ENCODE data around the gene ACSM2A.
"Not testable (repeated sequence)": the region's sequence is repeated elsewhere in the genome, so short reads cannot be mapped to it uniquely, and the experiment has no call there.

ACSM2A gene, protein sequence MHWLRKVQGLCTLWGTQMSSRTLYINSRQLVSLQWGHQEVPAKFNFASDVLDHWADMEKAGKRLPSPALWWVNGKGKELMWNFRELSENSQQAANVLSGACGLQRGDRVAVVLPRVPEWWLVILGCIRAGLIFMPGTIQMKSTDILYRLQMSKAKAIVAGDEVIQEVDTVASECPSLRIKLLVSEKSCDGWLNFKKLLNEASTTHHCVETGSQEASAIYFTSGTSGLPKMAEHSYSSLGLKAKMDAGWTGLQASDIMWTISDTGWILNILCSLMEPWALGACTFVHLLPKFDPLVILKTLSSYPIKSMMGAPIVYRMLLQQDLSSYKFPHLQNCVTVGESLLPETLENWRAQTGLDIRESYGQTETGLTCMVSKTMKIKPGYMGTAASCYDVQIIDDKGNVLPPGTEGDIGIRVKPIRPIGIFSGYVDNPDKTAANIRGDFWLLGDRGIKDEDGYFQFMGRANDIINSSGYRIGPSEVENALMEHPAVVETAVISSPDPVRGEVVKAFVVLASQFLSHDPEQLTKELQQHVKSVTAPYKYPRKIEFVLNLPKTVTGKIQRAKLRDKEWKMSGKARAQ

DNA sequence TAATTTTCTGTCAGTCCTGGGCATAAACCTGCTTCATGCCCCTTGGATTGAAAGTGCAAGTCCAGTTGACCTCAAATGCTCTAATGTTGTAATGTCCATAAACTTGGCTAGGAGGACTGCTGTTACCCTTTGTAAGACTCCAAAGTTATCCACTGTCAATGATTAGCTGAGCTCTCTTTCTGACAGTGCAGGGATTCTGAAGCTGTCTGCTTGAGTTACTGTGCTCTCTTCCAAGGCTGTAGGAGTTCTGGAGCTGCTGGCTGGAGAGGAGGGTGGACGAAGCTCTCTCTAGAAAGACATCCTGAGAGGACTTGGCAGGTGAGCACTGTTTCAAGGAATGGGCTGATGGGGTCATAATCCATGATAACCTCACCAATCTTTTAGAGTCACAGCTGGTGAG lies at the start of gene ACSM2A:
Gene ACSM2A, plus strand, starts transcription at position 158 of the 400 bp plus-strand sequence. CDS start 8,594 bp downstream, outside the sequence.
- DNase-seq, result not testable (repeated sequence)

DNA sequence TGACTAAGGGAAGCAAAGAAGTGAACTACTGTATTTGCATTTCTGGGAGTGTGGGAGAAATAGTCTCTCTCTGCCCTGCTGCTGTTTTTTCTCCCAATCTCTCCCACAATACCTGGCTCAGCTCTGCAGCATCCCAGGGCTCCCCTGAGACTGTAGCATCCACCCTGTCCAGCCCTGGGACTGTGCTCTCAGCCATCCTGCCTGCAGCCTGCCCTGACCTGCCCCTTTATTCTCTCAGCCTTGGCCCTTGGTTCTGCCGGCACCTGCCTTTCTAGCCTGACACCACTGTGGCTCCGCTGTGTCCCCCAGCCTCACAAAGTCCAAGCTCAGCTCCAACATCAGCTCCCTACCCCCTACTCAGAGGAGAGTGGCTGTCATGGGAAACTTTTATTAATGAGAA lies 48.7 kb upstream of the ACSM2A start:
- DNase-seq, result no peak

DNA sequence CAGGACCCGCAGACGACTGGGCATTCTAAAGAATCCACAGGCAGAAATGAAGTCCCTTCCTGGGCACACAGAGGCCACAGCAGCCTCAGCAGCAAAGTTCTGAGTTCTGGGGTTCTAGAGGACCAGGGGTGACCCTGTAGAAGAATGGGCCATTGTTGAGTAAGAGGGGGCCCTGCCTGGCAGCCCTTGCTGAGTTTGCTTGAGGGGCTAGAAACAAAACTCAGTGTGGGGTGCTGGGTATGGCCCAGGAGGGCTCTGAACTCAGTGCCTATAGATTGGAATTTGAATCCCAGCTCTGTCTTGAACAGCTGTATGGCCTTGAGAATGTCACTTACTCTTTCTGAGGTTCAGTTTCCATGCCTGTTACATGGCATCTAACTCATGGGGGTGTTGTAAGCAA lies 46.7 kb upstream of the ACSM2A start, which contains the start of gene PDILT:
Gene PDILT, minus strand, starts transcription at position 101 of the 400 bp plus-strand sequence. CDS start 5,437 bp downstream, outside the sequence.
- no peak for DNase-seq

DNA sequence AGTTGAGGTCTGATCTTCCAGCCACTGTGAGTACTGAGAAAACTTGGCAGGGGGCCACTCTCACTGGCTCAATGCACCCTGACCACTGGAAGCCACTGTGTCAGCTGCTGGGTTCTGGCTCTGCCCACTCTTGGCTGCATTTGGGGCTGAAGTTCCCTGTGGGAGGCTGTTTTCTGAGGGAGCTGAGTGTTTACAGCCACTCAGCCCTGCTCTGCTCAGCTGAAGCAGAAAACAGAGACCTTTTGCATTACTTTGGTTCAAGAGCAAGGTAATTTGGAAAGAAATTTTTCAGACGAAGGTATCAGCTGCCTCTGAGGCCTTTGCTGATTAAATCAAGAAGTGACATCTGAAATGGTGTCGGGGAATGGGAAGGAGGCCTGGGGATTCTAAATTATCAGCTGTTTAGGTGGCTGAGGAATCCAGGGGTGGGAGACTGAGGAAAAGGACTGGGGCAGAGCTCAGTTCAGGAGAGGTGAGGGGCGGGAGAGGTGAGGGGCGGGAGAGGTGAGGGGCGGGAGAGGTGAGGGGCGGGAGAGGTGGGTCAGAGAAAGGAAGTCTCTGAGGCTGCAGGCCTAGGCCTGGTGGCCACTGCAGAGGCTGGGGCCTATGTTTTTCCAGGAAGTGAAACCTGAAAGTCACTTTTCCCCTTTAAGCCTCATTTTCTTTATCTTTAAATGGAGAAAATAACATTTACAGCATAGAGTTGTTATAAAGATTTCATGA lies 41.8 kb upstream of the ACSM2A start, which contains the start of gene ACSM5:
Gene ACSM5, plus strand, starts transcription at position 137 of the 723 bp plus-strand sequence. CDS start 1,951 bp downstream, outside the sequence.
- DNase-seq, result no peak

DNA sequence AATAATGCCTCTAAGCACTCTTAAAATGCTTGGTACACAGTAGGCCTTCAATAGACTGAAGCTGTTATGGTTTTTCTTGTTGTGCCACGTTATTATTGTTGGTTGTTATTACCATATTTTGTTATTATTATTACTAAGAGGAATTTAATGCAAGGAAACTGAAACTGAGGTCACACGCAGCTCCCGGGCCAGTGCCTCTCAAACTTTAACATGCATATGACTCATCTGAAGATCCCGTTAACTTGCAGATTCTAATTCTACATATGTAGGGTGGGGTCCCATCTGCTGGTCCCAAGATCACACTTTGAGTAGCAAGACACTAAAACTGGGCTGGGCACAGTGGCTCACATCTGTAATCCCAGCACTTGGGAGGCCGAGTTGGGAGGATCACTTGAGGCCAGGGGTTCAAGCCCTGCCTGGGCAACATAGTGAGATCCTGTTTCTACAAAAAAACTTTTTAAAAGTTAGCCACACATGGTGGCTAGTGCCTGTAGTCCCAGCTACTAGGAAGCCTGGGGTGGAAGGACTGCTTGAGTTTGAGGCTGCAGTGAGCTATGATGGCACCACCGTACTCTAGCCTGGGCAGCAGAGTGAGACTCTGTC lies 41.1 kb upstream of the ACSM2A start:
- DNase-seq, result no peak

DNA sequence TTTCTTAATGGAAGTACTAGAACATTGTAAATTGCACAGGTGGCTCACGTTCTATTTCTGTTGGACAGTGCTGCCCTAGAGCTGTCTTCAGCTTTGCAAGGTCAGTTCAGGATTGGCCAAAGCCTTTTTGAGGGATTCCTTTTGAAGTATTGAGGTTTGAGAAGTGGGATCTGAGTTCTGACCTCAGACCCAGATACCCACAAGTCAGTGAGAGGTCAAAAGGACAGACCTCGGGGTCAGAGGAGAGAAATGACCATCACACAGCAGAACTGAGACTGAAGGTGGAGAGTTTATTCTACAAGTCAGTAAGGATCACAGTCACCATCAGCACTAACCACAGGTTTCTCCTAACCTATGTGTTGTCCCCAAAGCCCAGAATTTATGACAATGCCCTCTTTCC lies 40.3 kb upstream of the ACSM2A start:
- no peak for DNase-seq

DNA sequence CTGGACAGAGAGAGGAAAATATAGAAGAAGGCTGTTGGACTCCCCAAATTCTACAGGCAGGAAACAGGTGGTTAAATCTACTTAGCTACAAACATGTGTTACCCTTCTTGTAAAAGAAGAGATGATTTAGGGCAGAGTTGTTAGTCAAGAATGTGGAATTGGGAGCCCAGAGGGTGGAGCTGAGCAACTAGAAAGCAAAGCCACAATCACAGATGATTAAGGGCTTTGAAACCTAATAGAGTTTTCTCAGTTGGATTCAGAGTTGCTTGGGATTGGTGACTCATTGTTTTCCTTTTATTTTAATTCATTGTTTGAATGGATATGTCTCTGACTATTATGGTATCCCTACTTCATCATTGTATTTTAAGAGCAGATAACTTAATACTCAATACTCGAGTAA lies 35.8 kb upstream of the ACSM2A start:
- no peak for DNase-seq

DNA sequence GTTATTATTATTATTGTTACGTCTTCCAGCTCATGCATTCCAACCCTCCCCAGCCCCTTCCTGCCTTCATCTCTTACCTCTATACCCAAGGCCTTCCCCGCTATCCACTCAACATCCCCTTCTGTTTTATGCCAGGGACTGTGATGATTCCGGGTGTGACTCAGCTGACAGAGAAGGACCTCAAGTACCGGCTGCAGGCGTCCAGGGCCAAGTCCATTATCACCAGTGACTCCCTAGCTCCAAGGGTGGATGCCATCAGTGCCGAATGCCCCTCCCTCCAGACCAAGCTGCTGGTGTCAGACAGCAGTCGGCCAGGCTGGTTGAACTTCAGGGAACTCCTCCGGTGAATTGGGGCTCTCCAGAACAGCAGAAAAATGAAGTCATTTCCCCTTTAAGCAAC lies 32.2 kb upstream of the ACSM2A start:
- not testable (repeated sequence) for DNase-seq

DNA sequence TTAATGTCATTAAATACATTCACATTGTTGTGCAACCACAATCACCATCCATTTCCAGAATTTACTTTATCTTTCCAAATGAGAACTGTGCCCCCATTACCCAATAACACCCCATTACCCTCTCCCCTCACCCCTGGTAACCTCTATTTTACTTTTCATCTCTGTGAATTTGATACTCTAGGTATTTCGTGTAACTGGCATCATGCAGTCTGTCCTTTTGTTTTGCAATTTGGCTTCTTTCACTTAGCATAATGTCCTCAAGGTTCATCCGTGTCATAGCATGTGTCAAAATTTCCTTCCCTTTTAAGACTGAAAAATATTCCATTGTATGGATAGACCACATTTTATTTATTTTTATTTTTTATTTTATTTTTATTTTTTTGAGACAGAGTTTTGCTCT lies 29.6 kb upstream of the ACSM2A start:
- not testable (repeated sequence) for DNase-seq

DNA sequence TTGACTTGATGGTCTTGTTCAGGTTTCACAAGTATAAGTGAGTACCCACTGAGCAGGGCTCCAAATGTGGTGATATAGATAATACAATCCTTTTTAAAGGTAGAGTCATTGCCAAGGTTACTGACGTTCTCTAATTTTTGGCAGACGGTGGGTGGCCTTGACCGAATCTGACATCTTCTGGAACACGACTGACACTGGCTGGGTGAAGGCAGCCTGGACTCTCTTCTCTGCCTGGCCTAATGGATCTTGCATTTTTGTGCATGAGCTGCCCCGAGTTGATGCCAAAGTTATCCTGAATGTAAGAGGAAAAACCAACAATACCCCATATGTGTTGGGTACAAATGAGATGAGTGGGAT lies 27.6 kb upstream of the ACSM2A start:
- not testable (repeated sequence) for DNase-seq

DNA sequence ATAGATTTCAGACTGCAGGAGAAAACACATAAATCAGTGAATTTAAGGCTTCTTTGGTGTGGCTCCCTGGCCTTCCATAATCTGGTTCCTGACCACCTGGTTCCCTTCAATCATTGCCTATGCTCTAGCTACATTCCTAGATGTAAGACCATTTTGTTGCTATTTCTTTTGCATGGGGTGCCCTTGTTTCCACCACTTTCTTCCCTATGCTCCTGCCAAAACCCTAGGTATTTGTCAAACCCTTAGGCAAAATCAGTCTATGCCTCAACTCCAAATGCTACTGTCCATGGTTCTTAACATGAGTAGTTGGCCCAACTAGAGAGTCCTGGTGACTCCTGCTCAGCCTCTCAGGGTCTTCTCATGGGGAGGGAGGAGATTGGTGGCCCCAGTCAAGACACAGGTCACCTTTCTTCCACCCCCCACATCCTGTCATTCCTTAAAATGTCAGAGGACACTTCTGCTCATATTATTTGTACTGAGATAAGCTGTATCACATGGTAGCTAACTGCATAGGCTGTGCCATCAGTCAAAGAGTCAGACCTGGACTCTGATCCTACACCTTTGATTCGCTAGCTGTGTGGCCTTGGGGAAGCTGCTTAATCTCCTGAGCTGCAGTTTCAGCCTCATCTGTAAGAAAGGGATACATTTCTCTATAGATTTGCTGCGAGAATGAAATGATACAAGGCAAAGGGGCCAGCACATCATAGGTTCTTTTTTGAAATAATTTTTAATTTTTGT lies 27.0 kb upstream of the ACSM2A start:
- no peak for DNase-seq

DNA sequence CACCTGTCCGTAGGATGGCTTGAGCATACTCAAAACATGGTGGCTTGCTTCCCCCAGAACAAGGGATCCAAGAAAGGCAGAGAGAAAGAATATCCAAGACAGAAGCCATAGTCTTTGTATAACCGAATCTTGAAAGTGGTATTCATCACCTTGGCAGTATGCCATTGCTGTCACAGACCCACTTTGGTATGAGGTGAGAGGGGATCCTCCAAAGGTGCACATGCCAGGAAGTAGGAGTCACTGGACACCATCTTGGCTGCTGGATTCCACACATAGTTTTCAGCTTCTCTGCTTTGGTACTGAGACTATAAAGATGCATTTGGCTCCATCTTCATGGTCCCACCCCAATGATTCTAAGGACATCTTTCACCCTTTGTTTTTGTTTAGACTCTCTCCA lies 23.9 kb upstream of the ACSM2A start:
- DNase-seq, result not testable (repeated sequence)

DNA sequence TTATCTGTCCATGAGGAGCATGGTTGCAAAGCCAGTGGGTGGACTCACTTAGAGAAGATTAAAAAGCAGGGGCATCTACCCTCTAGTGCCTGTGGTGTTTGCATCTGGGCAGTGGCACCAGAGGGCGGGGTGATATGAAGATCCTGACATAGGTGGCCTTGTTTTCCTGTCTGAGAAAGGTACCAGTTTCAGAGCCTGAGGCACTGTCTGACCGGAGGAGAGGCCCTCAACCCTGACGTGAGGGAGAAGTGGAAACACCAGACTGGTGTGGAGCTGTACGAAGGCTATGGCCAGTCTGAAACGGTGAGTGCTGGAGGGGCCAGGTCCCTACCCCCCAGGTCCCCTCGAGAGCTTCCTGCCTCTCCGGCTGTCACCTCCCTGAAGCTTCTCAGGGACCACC lies 21.8 kb upstream of the ACSM2A start:
- not testable (repeated sequence) for DNase-seq

DNA sequence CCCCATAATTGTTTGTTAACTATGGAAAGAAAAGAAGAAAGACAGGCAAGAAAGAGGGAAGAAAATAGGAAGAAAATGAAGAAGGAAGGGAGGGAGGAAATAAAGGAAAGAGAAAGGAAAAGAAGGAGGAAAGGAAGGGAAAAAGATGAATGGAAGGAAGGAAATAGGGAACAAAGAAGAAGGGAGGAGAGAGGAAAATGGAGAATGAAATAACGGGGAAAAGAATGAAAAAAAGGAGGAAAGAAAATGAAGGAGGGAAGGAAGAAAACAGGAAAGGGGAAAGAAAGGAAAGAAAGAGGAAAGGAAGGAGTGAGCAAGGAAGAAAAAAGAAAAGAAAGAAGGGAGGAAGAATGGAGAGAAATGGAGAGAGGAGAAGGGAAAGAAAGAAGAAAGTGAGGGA lies 20.8 kb upstream of the ACSM2A start:
- not testable (repeated sequence) for DNase-seq

DNA sequence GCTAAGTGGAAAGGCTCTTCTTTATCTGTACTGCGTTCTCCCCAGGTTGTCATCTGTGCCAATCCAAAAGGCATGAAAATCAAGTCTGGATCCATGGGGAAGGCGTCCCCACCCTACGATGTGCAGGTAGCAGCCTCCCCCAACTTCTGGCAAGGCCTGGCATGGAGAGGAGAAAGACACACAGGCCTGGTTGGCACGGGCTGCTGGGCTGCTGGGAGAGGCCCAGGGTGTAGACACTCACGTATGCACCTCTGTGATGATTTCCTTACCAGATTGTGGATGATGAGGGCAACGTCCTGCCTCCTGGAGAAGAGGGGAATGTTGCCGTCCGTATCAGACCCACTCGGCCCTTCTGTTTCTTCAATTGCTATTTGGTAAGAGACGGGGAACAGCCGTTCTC lies 20.4 kb upstream of the ACSM2A start:
- DNase-seq, result no peak

DNA sequence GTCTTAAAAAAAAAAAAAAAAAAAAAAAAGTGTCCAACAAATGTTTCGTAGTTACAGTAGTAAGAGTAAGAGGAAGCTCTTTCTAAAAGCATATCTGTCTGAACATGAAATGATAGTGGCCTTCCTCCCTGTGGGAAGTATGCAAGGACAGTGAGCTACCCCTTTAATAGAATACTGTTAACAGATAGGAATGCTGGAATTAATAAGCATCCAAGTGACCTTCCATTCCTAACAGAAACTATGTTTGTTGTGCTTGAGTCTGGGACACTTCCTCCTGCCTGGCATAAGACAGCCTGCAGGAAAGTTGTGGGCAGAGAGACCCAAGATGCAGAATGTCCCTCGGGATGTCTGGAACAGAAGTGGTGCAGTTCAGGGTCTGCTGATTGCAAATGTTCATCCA lies 12.4 kb upstream of the ACSM2A start:
- DNase-seq, result not testable (repeated sequence)

DNA sequence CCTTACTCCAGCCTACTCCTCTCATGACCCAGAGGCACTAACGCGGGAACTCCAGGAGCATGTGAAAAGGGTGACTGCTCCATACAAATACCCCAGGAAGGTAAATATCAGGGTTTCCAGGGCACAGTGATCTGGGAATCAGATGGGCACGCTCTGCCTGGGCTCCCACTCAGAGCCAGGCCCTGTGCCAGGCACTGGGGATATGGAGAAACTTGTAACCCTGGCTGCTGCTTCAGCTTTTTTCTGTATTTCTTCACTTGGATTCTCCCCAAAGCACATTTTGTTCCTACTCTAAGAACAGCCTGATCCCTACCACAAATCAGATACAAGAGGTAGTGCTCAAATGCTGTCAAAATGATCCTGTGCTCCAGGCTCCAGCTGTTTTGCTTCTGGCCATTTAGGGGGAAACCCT lies 11.5 kb upstream of the ACSM2A start:
- not testable (repeated sequence) for DNase-seq

DNA sequence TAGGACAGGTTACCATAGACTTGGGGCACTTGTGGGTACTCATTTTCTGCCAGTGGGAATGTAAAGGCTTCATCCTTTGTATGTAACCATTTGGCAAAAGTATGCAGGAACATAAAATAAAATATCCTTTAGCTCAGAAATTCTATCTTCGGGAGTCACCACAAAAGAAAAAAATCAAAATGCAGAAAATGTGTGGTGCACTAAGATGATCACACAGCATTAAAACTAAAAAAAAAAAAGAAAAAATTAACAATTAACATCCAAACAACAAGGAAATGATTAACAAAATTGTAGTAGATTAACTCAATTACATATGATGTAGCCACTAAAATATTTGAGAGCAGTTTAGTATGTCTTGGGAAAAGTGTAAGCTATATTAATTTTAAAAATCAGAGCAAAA lies 10.6 kb upstream of the ACSM2A start:
- DNase-seq, result not testable (repeated sequence)

DNA sequence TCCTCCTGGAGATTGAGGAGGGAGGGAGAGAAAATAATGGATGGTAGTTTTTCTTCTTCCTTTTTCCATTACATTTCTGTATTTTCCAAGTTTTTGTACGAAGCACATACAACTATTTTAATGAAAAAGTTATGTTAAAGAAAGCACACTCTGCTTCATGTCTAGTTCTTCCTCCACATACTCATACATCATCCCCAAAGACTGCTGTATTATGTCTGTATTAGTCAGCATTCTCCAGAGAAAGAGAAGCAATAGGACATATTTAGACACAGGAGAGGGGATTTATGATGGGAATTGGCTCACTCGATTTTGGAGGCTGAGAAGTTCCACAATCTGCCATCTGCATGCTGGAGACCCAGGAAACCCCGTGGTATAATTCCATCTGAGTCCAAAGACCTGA lies 10.1 kb upstream of the ACSM2A start:
- DNase-seq, result no peak

DNA sequence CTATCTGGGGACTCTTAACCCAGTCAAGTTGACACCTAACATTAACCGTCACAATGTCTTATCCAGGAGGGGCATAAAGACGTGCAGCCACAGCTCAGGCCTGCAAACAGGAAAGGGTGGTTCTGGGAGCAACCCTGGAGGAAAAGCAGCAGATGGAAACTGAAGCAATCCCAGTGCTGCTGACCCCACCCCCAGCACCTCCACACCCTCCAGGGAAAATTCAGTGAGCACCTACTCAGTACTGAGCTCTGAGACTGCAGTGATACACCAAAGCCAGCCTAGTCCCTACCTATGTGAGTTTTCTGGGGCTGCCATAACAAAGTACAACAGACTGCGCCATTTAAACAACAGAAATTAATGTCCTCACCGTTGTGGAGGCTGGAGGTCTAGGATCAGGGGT lies 9.5 kb upstream of the ACSM2A start:
- not testable (repeated sequence) for DNase-seq

DNA sequence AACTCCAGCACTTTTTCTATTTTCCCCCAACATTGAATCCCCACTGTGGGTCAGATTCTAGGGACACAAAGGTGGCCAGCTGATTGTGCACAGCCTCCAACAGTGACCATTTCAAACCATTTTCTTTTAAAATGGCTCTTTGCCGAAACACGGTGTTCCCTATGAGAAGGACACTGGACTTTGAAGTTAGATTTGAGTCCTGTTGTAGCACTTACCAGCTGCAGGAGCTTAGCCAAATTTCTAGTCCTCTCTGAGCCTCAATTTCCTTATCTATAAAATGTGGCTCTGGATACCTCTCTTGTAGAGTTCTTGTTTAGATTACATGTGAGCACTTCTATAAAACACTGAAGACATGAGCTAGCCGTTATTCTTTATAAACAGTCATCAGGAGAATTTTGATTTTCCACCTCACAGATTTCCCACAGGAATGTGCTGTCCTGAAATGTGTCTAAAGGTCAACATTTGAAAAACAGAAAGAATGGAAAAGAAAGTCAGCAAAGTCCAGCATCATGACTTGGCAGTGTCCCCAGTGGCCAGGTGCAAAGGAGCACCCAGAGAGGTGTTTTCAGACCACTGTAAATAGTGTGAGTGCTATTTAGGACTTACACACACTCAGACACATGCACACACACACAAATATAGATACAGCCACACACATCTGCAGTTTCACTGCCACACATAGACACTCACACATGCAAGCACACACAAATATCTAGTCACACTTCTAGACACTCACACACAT lies 4.5 kb upstream of the ACSM2A start:
- not testable (repeated sequence) for DNase-seq

DNA sequence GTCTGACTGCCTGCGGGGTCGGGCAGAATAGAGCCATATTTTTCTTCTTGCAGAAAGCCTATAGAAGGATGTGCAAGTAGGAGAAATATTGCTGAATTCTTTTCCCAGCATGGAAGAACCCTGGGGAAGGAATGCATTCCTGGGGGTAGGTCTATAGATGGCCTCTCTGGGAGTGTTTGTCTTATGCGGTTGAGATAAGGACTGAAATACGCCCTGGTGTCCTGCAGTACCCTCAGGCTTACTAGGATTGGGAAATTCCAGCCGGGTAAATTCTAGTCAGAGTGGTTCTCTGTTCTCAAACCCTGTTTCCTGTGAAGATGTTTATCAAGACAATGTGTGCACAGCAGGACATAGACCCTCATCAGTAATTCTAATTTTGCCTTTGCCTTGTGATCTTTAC lies 2.3 kb downstream of the ACSM2A start:
- DNase-seq, result not testable (repeated sequence)
